ENCODE data around the gene CEP295NL.

The CEP295NL gene

DNA sequence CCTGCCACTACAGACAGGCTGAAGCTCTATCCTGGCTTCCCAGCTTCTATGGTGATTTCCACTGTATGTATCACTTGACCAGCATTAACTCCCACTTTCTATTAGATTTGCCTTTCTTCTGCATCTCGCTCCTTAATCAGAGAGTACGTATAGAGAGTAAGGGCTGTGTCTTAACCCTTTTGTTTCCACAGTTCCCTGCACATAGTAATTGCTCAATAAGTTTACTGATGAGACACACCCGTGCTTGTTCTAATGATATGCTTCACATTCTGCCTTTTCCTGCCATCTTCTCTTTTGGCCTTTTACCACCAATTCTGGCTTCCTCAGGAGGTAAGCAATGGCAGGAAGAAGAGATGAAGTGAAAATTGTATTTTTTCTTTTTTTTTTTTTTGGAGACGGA lies 41.8 kb downstream of the CEP295NL start:
- no peak for DNase-seq

GRCh38 chr17:78859051-78859450 lies 44.0 kb downstream of the CEP295NL start:
- DNase-seq: no peak

DNA sequence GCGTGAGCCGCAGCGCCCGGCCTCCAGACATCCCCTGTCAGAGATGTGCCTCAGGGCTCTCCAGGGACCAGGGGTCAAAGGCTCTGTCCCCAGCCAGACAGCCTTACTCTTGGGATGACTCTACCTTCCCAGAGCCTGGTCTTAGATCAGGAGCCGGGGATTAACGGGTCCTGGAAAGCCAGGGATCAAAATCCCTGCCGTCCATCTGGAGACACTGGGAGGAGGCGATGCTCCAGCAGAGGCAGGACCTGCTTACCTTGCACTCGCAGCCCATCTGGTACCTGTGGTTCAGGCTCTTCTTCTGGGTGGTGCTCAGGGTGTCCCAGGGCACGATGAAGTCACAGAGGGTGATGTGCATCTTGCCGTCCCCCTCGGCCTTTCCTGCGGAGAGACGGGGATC lies 45.7 kb downstream of the CEP295NL start:
- DNase-seq: no peak

- DNase-seq: no peak
These were observed 47.3 kb downstream of the CEP295NL start for GRCh38 chr17:78855561-78856165.

- no peak for DNase-seq
These were observed 48.5 kb downstream of the CEP295NL start for GRCh38 chr17:78854508-78854907.

GRCh38 chr17:78853926-78854394 lies 49.0 kb downstream of the CEP295NL start:
- no peak for DNase-seq

- no peak for DNase-seq
These were observed 50.3 kb downstream of the CEP295NL start for GRCh38 chr17:78852709-78853121.

- no peak for DNase-seq
These were observed 54.0 kb downstream of the CEP295NL start for GRCh38 chr17:78849026-78849425.

DNA sequence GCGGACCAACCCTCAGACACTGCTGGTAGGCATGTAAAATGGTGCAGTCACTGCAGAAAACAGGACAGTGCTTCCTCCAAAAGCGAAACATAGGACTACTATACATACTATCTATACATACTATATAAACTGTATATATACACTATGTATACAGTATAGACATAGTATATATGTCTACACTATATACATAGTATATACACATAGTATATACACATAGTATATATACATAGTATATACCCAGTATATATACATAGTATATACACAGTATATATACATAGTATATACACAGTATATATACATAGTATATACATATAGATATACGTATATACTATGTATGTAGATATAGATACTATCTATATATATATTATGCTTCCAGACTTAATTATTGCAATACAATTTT lies 55.9 kb downstream of the CEP295NL start:
- DNase-seq: no peak

GRCh38 chr17:78844301-78845005 lies 58.5 kb downstream of the CEP295NL start:
- DNase-seq: peak; percentile 7

DNA sequence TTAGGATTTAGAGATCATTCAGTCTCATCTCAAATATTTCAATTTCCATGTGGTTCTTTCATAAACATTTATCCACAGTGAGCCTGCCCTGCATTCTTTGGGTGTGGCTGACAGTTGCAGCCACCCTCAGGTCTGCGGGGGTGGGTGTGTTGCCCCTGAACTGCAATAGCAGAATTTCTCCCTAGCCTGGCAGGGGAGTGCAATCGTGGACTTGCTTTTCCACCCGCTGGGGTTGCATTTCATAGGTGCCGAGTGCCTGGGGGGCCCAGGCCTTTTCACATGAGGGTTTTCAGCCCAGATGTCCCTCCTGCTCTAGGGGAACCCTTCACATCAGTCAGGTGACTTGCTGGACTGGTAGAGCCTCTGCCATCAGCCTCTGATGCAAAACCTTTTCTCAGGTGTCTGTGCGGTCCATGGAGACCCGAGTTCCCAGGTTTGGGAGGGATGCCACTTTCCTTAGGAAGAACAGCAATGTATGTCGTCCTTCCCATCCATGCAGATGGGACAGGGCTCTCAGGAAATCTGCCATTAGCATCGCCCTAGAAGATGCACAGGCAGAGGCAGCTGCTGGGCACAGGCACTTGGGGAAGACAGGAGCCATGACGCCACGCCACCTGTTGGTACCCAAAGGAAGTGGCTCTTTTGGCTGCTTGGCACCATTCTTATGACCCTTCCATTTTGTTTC lies 60.0 kb downstream of the CEP295NL start:
- DNase-seq: peak; percentile 49

DNA sequence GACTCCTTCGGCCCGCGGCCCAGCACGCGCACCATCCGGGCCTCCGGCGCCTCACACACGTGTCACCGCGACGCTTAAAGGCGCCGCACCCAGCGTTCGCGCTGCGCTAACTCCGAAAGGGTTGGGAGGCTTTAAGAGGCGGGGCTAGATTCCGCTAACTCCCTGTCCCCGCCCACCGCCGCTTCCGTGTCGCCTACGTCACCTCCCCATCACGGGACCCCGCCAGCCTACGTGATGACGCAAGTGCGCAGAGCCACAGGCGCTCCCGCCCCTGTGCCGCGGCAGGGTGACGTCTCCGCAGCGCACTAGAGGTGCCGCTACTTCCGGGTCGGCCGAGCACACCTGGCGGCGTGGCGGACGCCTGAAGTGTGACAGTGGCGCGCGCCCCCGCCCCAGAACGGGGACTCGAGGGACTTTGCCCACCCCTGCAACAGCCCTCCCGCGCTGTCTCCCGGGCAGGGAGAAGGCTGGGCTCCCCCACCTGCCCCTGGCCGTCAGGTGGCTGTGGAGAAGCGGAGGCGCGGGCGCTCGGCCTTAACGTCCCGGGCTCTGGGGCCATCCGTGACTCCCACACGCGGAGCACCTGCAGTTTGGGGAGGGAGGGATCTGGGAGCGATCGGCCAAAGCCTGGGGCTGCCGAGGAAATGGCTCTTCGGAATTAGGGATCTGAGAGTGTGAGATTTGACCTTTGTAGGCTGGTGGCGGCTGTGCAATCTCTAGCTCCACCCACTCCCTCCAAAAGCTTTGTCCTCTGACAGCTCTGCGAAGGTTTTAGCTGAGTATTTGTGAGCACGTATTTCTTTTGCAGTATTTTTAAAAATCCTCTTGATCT lies 62.0 kb downstream of the CEP295NL start, which contains the start of gene USP36:
Gene USP36, minus strand, starts transcription at position 35 of the 832 bp plus-strand sequence. CDS start 4,451 bp downstream, outside the sequence.
- peak; percentile 99 for DNase-seq

All from MV-4-11 (cell line).